Smooth muscle cell (in vitro differentiated cells): ENCODE results near the gene LSM10. TPM values are rescaled to one million over a fixed set of nuclear protein-coding genes. Genes with fewer than 3 reads are reported as not detected.

Experiments used
- DNase-seq: peaks from one replicate; lab custom pipeline; 2025; ENCODE audit not compliant: unreplicated experiment; lab: John Stamatoyannopoulos, UW
- H2AFZ ChIP-seq: fragments of 200-600 bp; sonication (generic); 2 replicates; pipeline ENCODE4 v1.6.0; 2016; ENCODE audit warnings: antibody characterized with exemption, low read depth, mild to moderate bottlenecking
- H3F3A ChIP-seq: fragments of 200-600 bp; sonication (generic); 2 replicates; pipeline ENCODE4 v1.6.0; 2017; ENCODE audit warnings: antibody characterized with exemption, low read depth
- H3K27ac ChIP-seq: fragments of 200-600 bp; sonication (generic); 2 replicates; pipeline ENCODE4 v1.5.1; 2016; ENCODE audit warnings: low read depth, mild to moderate bottlenecking
- H3K27me3 ChIP-seq: fragments of 200-600 bp; sonication (generic); 2 replicates; pipeline ENCODE4 v1.6.1; 2016; ENCODE audit warnings: low read depth, mild to moderate bottlenecking
- H3K36me3 ChIP-seq: fragments of 200-600 bp; sonication (generic); 2 replicates; pipeline ENCODE4 v1.5.1; 2016; ENCODE audit warnings: low read depth
- H3K4me1 ChIP-seq: fragments of 200-600 bp; sonication (generic); 2 replicates; pipeline ENCODE4 v1.5.1; 2016; ENCODE audit warnings: low read depth
- H3K4me2 ChIP-seq: fragments of 200-600 bp; sonication (generic); 2 replicates; pipeline ENCODE4 v1.6.0; 2016; ENCODE audit warnings: mild to moderate bottlenecking
- H3K4me3 ChIP-seq: fragments of 200-600 bp; sonication (generic); 2 replicates; pipeline ENCODE4 v1.5.1; 2016; ENCODE audit warnings: mild to moderate bottlenecking
- H3K79me2 ChIP-seq: fragments of 200-600 bp; sonication (generic); 2 replicates; pipeline ENCODE4 v1.6.0; 2016; ENCODE audit warnings: low read depth, mild to moderate bottlenecking
- H3K9ac ChIP-seq: fragments of 200-600 bp; sonication (generic); 2 replicates; pipeline ENCODE4 v1.6.0; 2016; ENCODE audit warnings: low read depth
- H3K9me3 ChIP-seq: fragments of 200-600 bp; sonication (generic); replicated peaks from 2 replicates; pipeline ENCODE4 v1.5.1; 2016; ENCODE audit warnings: low read depth
- H4K20me1 ChIP-seq: fragments of 200-600 bp; sonication (generic); 2 replicates; pipeline ENCODE4 v1.6.0; 2016; ENCODE audit warnings: low read depth
- WGBS: methylation state at CpG from one replicate; pipeline ENCODE4 v1.1.7; 2016; ENCODE audit warnings: low lambda C conversion rate; 5-methylcytosine and 5-hydroxymethylcytosine counted together
- polyA plus RNA-seq: library from polyadenylated mRNA; unstranded; fragments of >200 nt; fragmentation: Nextera tagmentation; extraction: Ambion mirVana; gene quantifications from 2 replicates; pipeline ENCODE4 v1.2.1, GENCODE V29; 2016
- total RNA-seq: library from RNA; depleted of rRNA; stranded (reverse); fragments of >200 nt; gene quantifications from 2 replicates; pipeline ENCODE4 v1.2.3, GENCODE V29; 2014
- TF ChIP-seq, protein P1 (sequence below): fragments of 200-600 bp; sonication (generic); IDR thresholded peaks from 2 replicates; pipeline ENCODE4 v1.5.1; 2017; ENCODE audit warnings: borderline replicate concordance, mild to moderate bottlenecking, antibody characterized with exemption; ENCODE audit not compliant: insufficient read depth, poor library complexity, severe bottlenecking

The LSM10 gene
- total and polyA plus RNA-seq, 2 experiments from 2014 or later, result 12.2 to 72.9 TPM

DNA sequence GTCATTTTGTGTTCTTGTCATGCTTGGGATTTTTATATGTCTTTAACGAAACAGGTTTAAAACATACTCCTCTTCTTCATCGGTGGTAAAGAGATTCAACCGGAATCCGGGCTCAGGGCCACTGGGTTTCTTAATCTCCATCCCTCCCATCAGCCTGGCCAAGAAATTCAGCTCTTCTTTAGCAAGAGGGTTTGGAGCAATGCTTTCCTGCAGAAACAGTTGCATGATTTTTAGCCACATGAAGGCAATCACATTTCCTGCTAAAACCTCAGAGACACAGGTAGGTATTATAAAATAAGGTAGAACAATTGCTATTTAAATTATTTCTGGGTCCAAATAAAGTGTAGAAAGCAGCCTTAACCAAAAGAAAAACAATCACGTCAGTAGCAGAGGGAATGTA lies 22.7 kb upstream of the LSM10 start:
- H3F3A ChIP-seq, result no peaks in the 10 kb centered on the region
- H3K9ac ChIP-seq, result no peak overlapping the region
- no peaks in the 10 kb centered on the region for H4K20me1 ChIP-seq
- H3K9me3 ChIP-seq, result no peaks in the 10 kb centered on the region
- H3K79me2 ChIP-seq, result no peaks in the 10 kb centered on the region
- no peaks in the 10 kb centered on the region for H3K27me3 ChIP-seq
- no peak overlapping the region for H2AFZ ChIP-seq
- H3K4me3 ChIP-seq, result no peak overlapping the region
- H3K27ac ChIP-seq, result no peak overlapping the region
- DNase-seq, result no peak
- TF ChIP-seq, protein P1, sequence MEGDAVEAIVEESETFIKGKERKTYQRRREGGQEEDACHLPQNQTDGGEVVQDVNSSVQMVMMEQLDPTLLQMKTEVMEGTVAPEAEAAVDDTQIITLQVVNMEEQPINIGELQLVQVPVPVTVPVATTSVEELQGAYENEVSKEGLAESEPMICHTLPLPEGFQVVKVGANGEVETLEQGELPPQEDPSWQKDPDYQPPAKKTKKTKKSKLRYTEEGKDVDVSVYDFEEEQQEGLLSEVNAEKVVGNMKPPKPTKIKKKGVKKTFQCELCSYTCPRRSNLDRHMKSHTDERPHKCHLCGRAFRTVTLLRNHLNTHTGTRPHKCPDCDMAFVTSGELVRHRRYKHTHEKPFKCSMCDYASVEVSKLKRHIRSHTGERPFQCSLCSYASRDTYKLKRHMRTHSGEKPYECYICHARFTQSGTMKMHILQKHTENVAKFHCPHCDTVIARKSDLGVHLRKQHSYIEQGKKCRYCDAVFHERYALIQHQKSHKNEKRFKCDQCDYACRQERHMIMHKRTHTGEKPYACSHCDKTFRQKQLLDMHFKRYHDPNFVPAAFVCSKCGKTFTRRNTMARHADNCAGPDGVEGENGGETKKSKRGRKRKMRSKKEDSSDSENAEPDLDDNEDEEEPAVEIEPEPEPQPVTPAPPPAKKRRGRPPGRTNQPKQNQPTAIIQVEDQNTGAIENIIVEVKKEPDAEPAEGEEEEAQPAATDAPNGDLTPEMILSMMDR, result no peak
- H3K4me2 ChIP-seq, result no peak overlapping the region
- no peaks in the 10 kb centered on the region for H3K36me3 ChIP-seq
- no peaks in the 10 kb centered on the region for H3K4me1 ChIP-seq
- 73% methylated on average over 5 of the region's 5 CpGs for WGBS

DNA sequence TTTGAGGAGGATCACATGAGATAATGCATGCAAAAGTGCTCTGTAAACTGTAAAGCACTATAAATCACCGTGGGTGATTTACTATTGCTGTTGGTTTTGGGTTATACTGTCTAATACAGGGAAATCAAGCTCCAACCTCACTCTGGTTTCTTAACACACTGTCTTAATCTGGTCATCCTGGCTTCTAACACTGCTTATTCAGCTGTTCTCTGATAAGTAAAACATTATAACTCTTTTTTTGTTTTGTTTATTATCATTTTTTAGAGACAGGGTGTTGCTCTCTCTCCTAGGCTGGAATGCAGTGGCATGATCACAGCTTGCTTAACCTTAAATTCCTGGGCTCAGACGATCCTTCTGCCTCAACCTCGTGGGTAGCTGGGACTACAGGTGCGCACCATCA lies 21.9 kb upstream of the LSM10 start:
- TF ChIP-seq, protein P1, result no peak
- DNase-seq, result no peak
- H4K20me1 ChIP-seq, result no peaks in the 10 kb centered on the region

DNA sequence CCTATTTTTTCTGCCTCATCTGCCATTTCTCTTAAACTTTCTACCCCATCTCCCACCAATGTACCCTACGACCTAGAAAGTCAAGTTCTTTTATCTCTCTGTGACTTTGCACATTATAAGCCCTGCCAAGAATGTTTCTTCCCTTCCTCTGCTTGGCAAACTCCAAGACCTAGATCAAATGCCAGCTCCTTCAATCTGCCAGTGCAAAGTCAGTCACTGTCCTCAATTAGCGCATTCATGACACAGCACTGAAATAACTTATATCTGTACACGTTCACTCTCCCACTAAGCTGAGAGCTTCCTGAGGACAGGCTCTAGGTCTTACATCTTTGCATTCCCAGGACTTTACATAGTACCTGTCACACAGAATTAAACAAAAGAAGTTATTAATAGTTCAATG lies 21.4 kb upstream of the LSM10 start:
- no peak overlapping the region for H2AFZ ChIP-seq
- H3F3A ChIP-seq, result no peaks in the 10 kb centered on the region
- TF ChIP-seq, protein P1, result no peak
- H3K36me3 ChIP-seq, result no peaks in the 10 kb centered on the region
- H3K79me2 ChIP-seq, result no peaks in the 10 kb centered on the region
- H4K20me1 ChIP-seq, result no peaks in the 10 kb centered on the region
- 92% methylated on average over 3 of the region's 3 CpGs for WGBS
- H3K4me1 ChIP-seq, result no peaks in the 10 kb centered on the region
- H3K4me2 ChIP-seq, result no peak overlapping the region
- no peak overlapping the region for H3K4me3 ChIP-seq
- H3K27me3 ChIP-seq, result no peaks in the 10 kb centered on the region
- no peaks in the 10 kb centered on the region for H3K9me3 ChIP-seq
- DNase-seq, result no peak
- no peak overlapping the region for H3K9ac ChIP-seq
- H3K27ac ChIP-seq, result no peak overlapping the region

More for the DNA sequence above, 21.9 kb upstream of the LSM10 start:
- WGBS, result 89% methylated on average over 4 of the region's 4 CpGs
- no peak overlapping the region for H3K4me2 ChIP-seq
- H3K36me3 ChIP-seq, result no peaks in the 10 kb centered on the region
- H3K9me3 ChIP-seq, result no peaks in the 10 kb centered on the region
- no peak overlapping the region for H3K4me3 ChIP-seq
- no peak overlapping the region for H3K9ac ChIP-seq
- no peaks in the 10 kb centered on the region for H3K4me1 ChIP-seq
- H3K79me2 ChIP-seq, result no peaks in the 10 kb centered on the region
- no peak overlapping the region for H2AFZ ChIP-seq
- H3K27ac ChIP-seq, result no peak overlapping the region
- H3F3A ChIP-seq, result no peaks in the 10 kb centered on the region
- no peaks in the 10 kb centered on the region for H3K27me3 ChIP-seq

DNA sequence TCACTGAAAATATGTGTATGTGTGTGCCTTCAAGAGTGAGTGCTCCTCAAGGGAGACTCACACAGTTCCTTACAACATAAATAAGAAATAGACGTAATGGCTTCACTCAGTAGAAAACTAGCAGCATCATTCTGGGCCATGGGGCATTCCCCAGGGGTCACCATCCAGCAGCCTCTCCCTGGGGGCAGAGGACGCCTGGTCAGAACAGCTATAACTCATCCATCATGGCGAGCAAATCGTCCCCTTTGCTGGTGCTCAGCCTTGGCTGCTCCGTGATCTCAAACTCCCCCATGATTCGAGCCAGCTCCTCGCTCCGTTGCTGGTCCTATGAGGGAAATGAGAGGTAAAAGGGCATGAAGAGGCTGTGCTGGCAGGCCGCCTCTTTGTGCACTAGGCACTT lies 20.2 kb upstream of the LSM10 start:
- no peaks in the 10 kb centered on the region for H3K4me1 ChIP-seq
- H4K20me1 ChIP-seq, result no peaks in the 10 kb centered on the region
- H3K4me2 ChIP-seq, result no peak overlapping the region
- no peak overlapping the region for H3K27ac ChIP-seq
- no peak overlapping the region for H3K9ac ChIP-seq
- no peaks in the 10 kb centered on the region for H3F3A ChIP-seq
- no peak overlapping the region for H2AFZ ChIP-seq
- no peaks in the 10 kb centered on the region for H3K27me3 ChIP-seq
- DNase-seq, result no peak
- TF ChIP-seq, protein P1, result no peak
- no peaks in the 10 kb centered on the region for H3K36me3 ChIP-seq
- H3K9me3 ChIP-seq, result no peaks in the 10 kb centered on the region
- no peaks in the 10 kb centered on the region for H3K79me2 ChIP-seq
- 96% methylated on average over 9 of the region's 9 CpGs for WGBS
- no peak overlapping the region for H3K4me3 ChIP-seq
